ENCODE data around the gene CS. TPM values are rescaled to one million over a fixed set of nuclear protein-coding genes. Genes with fewer than 3 reads are reported as not detected.
"Not testable (repeated sequence)": the region's sequence is repeated elsewhere in the genome, so short reads cannot be mapped to it uniquely, and the experiment has no call there.

The CS gene
- total RNA-seq, 1 donor from 2014 or later: 106 TPM

- intact Hi-C loops (cut with DNase I): no loop called here
- ATAC-seq (no peak), DNase-seq (ENCODE audit: low spot score) (no peak)
Observed at GRCh38 chr12:56326126-56326525, 26.0 kb upstream of the CS start.

DNA sequence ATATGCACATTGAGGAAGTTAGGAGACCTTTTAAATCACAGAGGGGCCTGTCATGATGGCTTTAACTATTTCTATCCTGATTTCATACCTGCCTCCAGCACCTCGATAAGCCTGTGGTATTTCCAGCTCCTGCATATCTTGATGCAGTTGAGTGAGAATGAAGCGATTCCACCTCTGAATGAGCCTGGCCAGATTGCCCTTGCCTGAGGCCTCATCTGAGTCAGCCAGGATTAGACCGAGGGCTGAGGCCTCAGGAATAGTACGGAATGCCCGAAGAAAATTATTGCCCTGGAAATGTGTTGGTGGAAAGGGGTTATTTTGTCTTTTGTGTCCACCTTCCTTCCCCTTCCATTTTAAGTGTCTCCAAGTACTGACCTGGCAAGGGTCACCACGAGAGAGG lies 24.1 kb upstream of the CS start:
- intact Hi-C loops (cut with DNase I): no loop called here
- DNase-seq (ENCODE audit: low spot score): no peak
- ATAC-seq: no peak

DNA sequence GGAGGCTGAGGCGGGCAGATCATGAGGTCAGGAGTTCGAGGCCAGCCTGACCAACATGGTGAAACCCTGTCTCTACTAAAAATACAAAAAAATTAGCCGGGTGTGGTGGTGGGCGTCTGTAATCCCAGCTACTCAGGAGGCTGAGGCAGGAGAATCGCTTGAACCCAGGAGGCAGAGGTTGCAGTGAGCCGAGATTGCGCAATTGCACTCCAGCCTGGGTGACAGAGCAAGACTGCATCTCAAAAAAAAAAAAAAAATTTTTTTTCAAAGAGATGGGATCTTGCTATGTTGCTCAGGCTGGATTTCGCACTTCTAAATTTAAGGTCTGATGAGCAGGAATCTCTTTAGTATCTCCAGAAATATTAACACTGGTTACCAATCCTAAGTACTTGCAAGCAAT lies 21.5 kb upstream of the CS start:
- intact Hi-C loops (cut with DNase I); ATAC-seq; DNase-seq (ENCODE audit: low spot score): not testable (repeated sequence)

- intact Hi-C loops (cut with DNase I): no loop called here
- DNase-seq (ENCODE audit: low spot score) (no peak), ATAC-seq (no peak)
Observed at GRCh38 chr12:56321027-56321426, 20.9 kb upstream of the CS start.

DNA sequence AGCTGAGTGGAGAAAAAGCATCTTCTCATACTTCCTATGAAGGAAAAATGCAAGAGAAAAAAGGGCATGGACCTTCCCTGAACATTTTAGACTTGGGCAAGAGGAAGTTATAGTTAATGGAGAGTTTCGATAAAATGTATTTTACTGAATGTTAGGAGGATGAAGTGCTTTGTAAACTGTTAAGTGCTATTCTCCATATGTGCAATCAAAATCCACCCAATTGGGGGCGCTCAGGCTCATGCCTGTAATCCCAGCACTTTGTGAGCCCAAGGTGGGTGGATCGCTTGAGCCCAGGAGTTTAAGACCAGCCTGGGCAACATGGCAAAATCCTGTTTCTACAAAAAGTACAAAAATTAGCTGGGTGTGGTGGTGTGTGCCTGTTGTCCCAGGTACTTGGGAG lies 17.5 kb upstream of the CS start:
- DNase-seq (ENCODE audit: low spot score) (no peak), ATAC-seq (no peak)
- intact Hi-C loops (cut with DNase I): no loop called here

DNA sequence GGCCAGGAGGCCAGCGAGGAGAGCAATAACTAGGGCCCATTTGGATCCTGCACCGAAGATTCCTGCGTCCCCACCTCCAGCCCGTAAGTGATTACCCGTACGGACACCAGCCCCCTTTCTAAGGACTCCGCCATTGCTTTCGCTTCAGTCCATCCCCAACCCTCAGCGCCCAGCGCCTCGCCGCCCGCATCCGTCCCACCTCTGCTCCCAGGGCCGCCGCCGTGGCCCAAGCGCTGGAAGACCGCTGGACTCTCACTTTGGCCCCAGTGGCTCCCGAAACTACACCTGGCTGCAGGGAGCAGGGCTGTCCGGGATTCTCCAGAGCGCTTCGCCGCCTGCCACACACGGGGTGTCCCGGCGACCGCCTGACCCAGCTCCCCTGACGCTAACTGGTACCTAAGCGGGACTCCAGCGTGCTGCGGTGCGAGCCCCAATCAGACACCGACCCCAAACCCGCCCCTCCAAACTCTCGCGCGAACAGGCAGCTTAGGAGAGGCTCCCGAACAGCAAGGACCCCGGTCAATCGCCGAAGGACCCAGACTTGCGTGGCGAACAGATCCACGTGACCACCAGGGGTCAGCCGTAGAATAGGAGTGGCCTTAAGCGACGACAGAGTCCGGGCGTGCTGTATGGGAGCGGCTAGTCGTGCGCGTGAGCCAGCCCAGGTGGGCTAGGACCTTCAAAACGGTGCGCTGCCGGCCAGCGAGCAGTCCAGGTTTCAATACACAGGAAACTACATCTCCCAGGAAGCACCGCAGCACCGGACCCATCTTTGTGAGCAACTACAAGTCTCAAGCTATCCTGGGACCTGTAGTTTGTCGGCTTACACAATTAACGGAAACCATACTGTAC lies 15.7 kb upstream of the CS start, which contains the start of gene CNPY2:
CNPY2 (minus strand) TSS at position 367 of the 852 bp plus-strand sequence. CDS start 771 bp downstream, outside the sequence.
- intact Hi-C loops (cut with DNase I): no loop called here
- ATAC-seq: peak; percentile 97
- DNase-seq (ENCODE audit: low spot score): peak; percentile 96

- ATAC-seq (no peak), DNase-seq (ENCODE audit: low spot score) (peak; percentile 62)
- intact Hi-C loops (cut with DNase I): no loop called here
Observed at GRCh38 chr12:56315249-56315621, 15.1 kb upstream of the CS start.

- no peak for DNase-seq (ENCODE audit: low spot score)
- intact Hi-C loops (cut with DNase I): no loop called here
- ATAC-seq: no peak
Observed at GRCh38 chr12:56311003-56311402, 10.9 kb upstream of the CS start.

- DNase-seq (ENCODE audit: low spot score) (no peak), ATAC-seq (no peak)
- intact Hi-C loops (cut with DNase I): no loop called here
Observed at GRCh38 chr12:56308714-56309113, 8.6 kb upstream of the CS start.

GRCh38 chr12:56307221-56307965 lies 7.3 kb upstream of the CS start:
- DNase-seq (ENCODE audit: low spot score) (no peak), ATAC-seq (no peak)
- intact Hi-C loops (cut with DNase I): no loop called here

GRCh38 chr12:56304872-56305590 lies 4.9 kb upstream of the CS start:
- DNase-seq (ENCODE audit: low spot score): no peak
- no peak for ATAC-seq
- intact Hi-C loops (cut with DNase I): no loop called here

DNA sequence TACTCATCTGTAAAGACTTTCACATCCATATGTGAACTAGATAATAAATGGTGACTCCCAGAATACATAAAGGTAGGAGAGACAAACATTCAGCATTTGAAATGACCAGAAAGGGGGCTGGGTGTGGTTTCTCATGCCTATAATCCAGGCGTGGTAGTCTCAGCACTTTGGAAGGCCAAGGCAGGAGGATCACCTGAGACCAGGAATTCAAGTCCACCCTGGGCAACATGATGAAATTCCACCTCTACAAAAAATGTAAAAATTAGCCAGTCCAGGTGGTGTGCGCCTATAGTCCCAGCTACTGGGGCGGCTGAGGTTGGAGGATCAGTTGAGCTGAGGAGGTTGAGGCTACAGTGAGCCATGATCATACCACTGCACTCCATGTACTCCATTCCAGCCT lies 4.1 kb upstream of the CS start:
- ATAC-seq (no peak), DNase-seq (ENCODE audit: low spot score) (no peak)
- intact Hi-C loops (cut with DNase I): no loop called here

GRCh38 chr12:56300644-56301464 lies 724 bp upstream of the CS start:
- ATAC-seq: peak; percentile 41
- intact Hi-C loops (cut with DNase I): no loop called here

DNA sequence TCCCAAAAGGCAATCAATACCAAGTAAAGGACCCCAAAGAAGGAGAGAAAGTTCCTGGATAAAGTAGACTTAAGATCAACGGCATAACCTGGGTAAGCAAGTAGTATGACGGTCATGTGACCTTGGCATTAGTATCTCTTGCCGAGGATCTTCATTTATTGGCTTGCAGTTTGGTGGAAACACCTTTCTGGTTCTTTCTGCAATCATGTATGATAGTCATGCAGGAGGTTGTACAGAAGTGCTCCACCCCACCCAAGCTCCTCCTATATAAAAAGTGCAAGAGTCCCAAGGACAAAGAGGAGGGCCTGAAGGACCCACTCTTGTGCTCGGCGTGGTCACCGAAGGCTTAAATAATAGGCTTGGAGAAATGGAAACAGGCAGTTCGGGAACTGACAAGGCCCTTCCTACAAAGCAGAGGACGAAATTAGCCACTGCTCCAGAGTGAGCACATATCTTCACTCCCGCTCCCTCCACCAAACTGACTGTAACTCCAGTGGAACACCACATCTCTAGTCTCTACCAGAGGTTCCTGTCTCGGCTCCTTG lies 750 bp downstream of the CS start:
- DNase-seq (ENCODE audit: low spot score): no peak
- peak; percentile 14 for ATAC-seq
- intact Hi-C loops (cut with DNase I): no loop called here

More at GRCh38 chr12:56300644-56301464, 724 bp upstream of the CS start:
- DNase-seq (ENCODE audit: low spot score): no peak

- DNase-seq (ENCODE audit: low spot score) (no peak), ATAC-seq (no peak)
- intact Hi-C loops (cut with DNase I): no loop called here
Observed at GRCh38 chr12:56298828-56299227, 1.3 kb downstream of the CS start.

DNA sequence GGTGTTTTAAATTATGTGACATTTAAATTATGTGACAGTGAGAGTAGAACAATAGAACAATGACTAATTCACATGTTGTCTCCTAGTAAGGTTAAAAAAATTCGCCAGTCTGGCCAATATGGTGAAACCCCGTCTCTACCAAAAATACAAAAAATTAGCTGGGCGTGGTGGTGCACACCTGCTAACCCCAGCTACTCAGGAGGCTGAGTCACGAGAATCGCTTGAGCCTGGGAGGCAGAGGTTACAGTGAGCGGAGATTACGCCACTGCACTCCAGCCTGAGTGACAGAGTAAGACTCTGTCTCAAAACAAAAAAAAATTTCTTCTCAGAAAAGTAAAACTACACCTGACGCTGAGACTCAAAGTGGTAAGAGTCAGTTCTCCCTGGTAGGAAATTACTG lies 2.7 kb downstream of the CS start:
- intact Hi-C loops (cut with DNase I): no loop called here
- ATAC-seq: no peak
- no peak for DNase-seq (ENCODE audit: low spot score)

DNA sequence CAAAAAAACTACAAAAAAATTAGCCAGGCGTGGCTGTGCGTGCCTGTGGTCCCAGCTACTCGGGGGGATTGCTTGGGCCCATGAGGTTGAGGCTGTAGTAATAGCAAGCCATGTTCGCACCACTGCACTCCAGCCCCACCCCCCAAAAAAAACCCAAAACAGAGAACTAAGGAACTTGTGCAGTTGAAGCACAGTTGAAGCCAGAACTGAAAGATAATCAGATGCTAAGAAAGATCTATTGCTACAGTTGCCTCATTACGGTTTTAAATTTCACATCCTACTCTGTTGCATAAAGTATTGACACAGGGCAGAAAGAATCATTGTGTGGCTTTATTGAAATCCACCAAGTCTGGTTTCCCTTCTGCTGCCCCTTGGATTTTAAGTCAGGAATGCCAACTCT lies 3.8 kb downstream of the CS start:
- DNase-seq (ENCODE audit: low spot score): no peak
- intact Hi-C loops (cut with DNase I): no loop called here
- ATAC-seq: no peak

DNA sequence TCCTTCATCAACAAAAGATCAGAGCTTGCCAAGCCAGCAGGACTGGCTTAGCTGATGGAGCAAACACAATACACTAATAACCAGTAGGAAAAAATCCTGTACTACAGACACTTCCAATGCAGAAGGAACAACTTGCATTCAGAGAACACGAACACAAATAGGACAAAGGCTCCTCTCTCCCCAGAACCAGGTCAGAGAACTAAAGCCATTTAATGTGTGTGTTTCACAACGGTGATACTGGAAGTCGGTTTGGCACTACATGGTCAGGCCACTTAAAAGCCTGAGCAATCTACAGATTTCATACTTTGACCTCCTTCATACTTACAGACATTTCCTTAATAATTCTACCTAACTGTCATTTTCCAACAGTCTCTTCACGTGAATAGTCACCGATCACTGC lies 6.3 kb downstream of the CS start:
- no peak for ATAC-seq
- intact Hi-C loops (cut with DNase I): no loop called here
- no peak for DNase-seq (ENCODE audit: low spot score)
